Glomerular visceral epithelial cell (primary cell): ENCODE measurements around the gene CD180.
A peak's percentile ranks its signal among the peaks of the same experiment; 100 is the strongest.

Experiments
- DNase-seq: peaks from one replicate; pipeline ENCODE4 v3.0.0-alpha.2; 2016; ENCODE audit errors: extremely low spot score

CD180 gene

GRCh38 chr5:67160985-67161384, 35.6 kb downstream of the CD180 start:
- DNase-seq = no peak

GRCh38 chr5:67160272-67160671, 36.3 kb downstream of the CD180 start:
- no peak for DNase-seq

GRCh38 chr5:67156976-67157583, 39.5 kb downstream of the CD180 start:
- peak; percentile 35 for DNase-seq

- no peak for DNase-seq
Measured at GRCh38 chr5:67154556-67155206, 41.9 kb downstream of the CD180 start.

- DNase-seq = no peak
Measured at GRCh38 chr5:67153292-67153691, 43.3 kb downstream of the CD180 start.

GRCh38 chr5:67152400-67152799, 44.2 kb downstream of the CD180 start:
- no peak for DNase-seq

- DNase-seq = peak; percentile 16
Measured at GRCh38 chr5:67149951-67150523, 46.6 kb downstream of the CD180 start.

- DNase-seq = no peak
Measured at GRCh38 chr5:67149057-67149950, 47.3 kb downstream of the CD180 start.

- DNase-seq = no peak
Measured at GRCh38 chr5:67147760-67148159, 48.8 kb downstream of the CD180 start.

GRCh38 chr5:67146981-67147380, 49.6 kb downstream of the CD180 start:
- no peak for DNase-seq

- no peak for DNase-seq
Measured at GRCh38 chr5:67146574-67146973, 50.0 kb downstream of the CD180 start.

GRCh38 chr5:67144183-67144639, 52.4 kb downstream of the CD180 start:
- no peak for DNase-seq

- no peak for DNase-seq
Measured at GRCh38 chr5:67143549-67143948, 53.0 kb downstream of the CD180 start.

GRCh38 chr5:67142816-67143215, 53.8 kb downstream of the CD180 start:
- DNase-seq = no peak

- no peak for DNase-seq
Measured at GRCh38 chr5:67141644-67142043, 55.0 kb downstream of the CD180 start.

- no peak for DNase-seq
Measured at GRCh38 chr5:67140413-67140812, 56.2 kb downstream of the CD180 start.

- no peak for DNase-seq
Measured at GRCh38 chr5:67139030-67139429, 57.6 kb downstream of the CD180 start.

- DNase-seq = no peak
Measured at GRCh38 chr5:67135381-67135984, 61.1 kb downstream of the CD180 start.

GRCh38 chr5:67133776-67134175, 62.8 kb downstream of the CD180 start:
- DNase-seq = no peak

GRCh38 chr5:67133217-67133616, 63.4 kb downstream of the CD180 start:
- DNase-seq = no peak

GRCh38 chr5:67129768-67130167, 66.8 kb downstream of the CD180 start:
- no peak for DNase-seq
